ENCODE measurements around the gene MLEC. TPM values are rescaled to one million over a fixed set of nuclear protein-coding genes. Genes with fewer than 3 reads are reported as not detected.

Gene MLEC
- total and polyA plus RNA-seq, 9 of the 15 experiments (the other 6 are each of a cell fraction or from before 2014, with no cell fraction given): 18.5 to 108 (median 57.8) TPM

- TF ChIP-seq CTCF (IDR thresholded peaks at IDR 0.05 in 2 of 3, conservative IDR thresholded peaks at IDR 0.05 in 1 of 3; ENCODE audit: insufficient read depth in 2 of 3, low read depth in 1 of 3, low read length in 3 of 3) (peak in 2 of 3 experiments; percentile 21 to 27; a peak in 2 of 6 replicates), FOXJ3 (CRISPR knock-in tag; IDR thresholded peaks at IDR 0.05) (0 out of 2 replicates have a peak, but pooled peaks have one; percentile 29), SAP30 (IDR thresholded peaks at IDR 0.05; ENCODE audit: borderline replicate concordance, insufficient read depth, low read depth, low read length, poor library complexity, severe bottlenecking) (peak; percentile 38), PCBP2 (IDR thresholded peaks at IDR 0.05; ENCODE audit: low read depth, low read length, poor library complexity, severe bottlenecking) (no peak), ZNF232 (CRISPR knock-in tag; IDR thresholded peaks at IDR 0.05) (0 out of 2 replicates have a peak, but pooled peaks have one; percentile 48), SP1 (CRISPR knock-in tag; IDR thresholded peaks at IDR 0.05) (no peak), ZNF512 (tag; IDR thresholded peaks at IDR 0.05) (no peak), PML (IDR thresholded peaks at IDR 0.05; ENCODE audit: low read length) (no peak), SMAD3 (CRISPR knock-in tag; conservative IDR thresholded peaks at IDR 0.05) (no peak), BRCA1 (IDR thresholded peaks at IDR 0.05) (no peak), BRCA1 (CRISPR knock-in tag; IDR thresholded peaks at IDR 0.05) (no peak), EP400 (IDR thresholded peaks at IDR 0.05) (no peak), ZNF444 (CRISPR knock-in tag; IDR thresholded peaks at IDR 0.05) (no peak), HMG20B (CRISPR knock-in tag; IDR thresholded peaks at IDR 0.05) (no peak), U2AF1 (optimal IDR thresholded peaks at IDR 0.05; ENCODE audit: low read depth, low read length) (no peak), TAF1 (IDR thresholded peaks at IDR 0.05; ENCODE audit: control insufficient read depth, extremely low read depth, insufficient read depth, low read length, severe bottlenecking) (no peak), MEIS2 (IDR thresholded peaks at IDR 0.05; ENCODE audit: partially characterized antibody) (no peak), RFX7 (CRISPR knock-in tag; IDR thresholded peaks at IDR 0.05) (no peak), THAP7 (CRISPR knock-in tag; IDR thresholded peaks at IDR 0.05) (no peak), HDAC6 (IDR thresholded peaks at IDR 0.05; ENCODE audit: low read depth, low read length) (0 out of 2 replicates have a peak, but pooled peaks have one; percentile 27), TOE1 (IDR thresholded peaks at IDR 0.05; ENCODE audit: borderline replicate concordance) (no peak), TOE1 (CRISPR knock-in tag; IDR thresholded peaks at IDR 0.05; ENCODE audit: borderline replicate concordance, low read depth) (no peak), PPARD (CRISPR knock-in tag; IDR thresholded peaks at IDR 0.05) (no peak), ZBTB7A (IDR thresholded peaks at IDR 0.05; ENCODE audit: borderline replicate concordance, control insufficient read depth, low read depth, low read length) (peak; percentile 74; the same call in 1 of the 2 replicates)
These were observed 45.8 kb upstream of the MLEC start (continued) for GRCh38 chr12:120640861-120641833.
